SK-MEL-5 (cell line): ENCODE measurements around the gene CTNNBIP1. TPM values are rescaled to one million over a fixed set of nuclear protein-coding genes. Genes with fewer than 3 reads are reported as not detected.
"Not testable (repeated sequence)": the region's sequence is repeated elsewhere in the genome, so short reads cannot be mapped to it uniquely, and the experiment has no call there.

ENCODE experiments used
- DNase-seq: peaks from one replicate; pipeline ENCODE4 v3.0.0-alpha.2; 2016; ENCODE audit warnings: low read depth, low spot score
- in situ Hi-C: cut with HindIII; loops from 2 replicates; pipeline ENCODE4 v1.10.0; 2016; ENCODE audit warnings: low sequenced_read_pairs, high pct_unique_total_duplicates, low pct_unique_long_range_greater_than_20kb
- total RNA-seq: library from RNA; depleted of rRNA; stranded (reverse); fragments of >200 nt; shearing (Covaris generic); gene quantifications from 2 replicates; pipeline ENCODE4 v1.2.3, GENCODE V29; 2014; rRNA removed

Gene CTNNBIP1
- total RNA-seq, 1 experiment from 2014 or later = 38.3 TPM

DNA sequence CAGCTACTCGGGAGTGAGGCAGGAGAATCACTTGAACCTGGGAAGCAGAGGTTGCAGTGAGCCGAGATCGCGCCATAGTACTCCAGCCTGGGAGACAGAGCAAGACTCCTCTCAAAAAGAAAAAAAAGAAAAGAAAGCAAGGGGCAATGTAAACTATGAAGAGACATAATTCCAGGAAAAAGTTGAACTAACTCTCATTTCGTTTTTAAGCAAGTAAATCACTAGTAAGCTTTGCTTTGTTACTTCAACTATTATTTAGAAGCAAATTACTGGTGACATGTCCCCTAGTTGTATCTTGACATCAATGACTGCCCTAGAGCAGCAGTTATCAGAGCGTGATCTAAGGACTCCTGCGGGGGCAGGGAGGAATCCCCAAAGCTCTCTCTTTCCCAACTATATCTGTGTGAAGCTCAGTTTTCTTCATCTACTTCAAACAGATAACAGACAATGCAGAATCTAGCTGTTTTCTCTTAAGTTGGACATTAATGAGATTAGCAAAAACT lies 105.0 kb downstream of the CTNNBIP1 start:
- DNase-seq = no peak
- in situ Hi-C loops = no loop called here

DNA sequence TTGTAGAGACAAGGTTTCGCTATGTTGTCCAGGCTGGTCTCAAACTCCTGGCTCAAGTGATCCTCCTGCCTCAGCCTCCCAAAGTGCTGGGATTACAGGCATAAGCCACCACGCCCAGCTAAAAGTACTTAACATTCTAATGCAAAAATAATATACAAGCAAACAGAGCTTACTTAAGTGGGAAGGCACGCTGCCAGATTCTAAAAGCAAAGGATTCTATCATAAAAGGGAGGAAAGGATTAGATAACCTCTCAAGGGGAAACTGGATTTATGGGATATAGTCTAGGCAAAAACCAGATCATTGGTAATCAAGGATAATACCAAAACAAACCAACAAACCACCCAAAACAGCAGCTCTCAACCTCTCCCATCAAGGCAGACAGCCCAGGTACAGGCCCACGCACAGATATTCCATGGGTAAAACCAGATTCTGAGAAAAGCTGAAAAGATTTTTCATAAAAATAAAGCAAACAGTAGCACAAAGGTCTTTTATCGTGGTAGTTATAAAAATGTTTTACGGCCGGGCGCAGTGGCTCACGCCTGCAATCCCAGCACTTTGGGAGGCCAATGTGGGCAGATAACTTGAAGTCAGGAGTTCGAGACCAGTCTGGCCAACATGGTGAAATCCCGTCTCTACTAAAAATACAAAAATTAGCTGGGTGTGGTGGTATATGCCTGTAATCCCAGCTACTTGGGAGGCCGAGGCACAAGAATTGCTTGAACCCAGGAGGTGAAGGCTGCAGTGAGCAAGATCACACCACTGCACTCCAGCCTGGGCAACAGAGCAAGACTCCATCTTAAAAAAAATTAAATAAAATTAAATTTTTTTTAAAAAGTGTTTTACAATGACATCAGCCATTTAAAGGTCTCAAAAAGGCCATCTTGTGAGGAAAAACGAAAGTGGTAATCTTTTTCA lies 106.8 kb downstream of the CTNNBIP1 start:
- DNase-seq, in situ Hi-C loops: not testable (repeated sequence)

DNA sequence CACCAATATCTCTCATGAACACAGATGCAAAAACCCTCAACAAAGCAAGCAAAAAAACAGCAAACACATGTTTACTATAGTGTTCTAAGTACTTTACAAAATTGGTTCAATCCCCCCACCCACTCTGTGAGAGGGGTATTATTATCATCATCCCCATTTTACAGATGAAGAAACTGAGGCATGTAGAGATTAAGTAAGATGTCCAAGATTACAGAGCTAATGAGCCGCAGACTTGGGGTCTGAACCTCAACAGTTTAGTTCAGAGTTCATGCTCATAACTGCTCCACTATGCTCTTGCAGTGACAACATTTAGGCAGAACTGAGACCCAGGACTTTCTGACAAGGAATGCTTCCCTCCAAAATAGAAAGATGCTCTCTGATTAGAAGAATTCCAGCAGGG lies 108.2 kb downstream of the CTNNBIP1 start:
- DNase-seq = no peak
- in situ Hi-C loops = no loop called here

Other genes starting within 250 kb of the CTNNBIP1 start
- gene CLSTN1, start 86.3 kb downstream of the CTNNBIP1 start, total RNA-seq = 38.5 and 44.7 TPM in 2 replicates
- 30.0 and 35.7 TPM in 2 replicates for gene LZIC, start 33.1 kb upstream of the CTNNBIP1 start, total RNA-seq
- gene NMNAT1, start 33.2 kb upstream of the CTNNBIP1 start, total RNA-seq = 8.6 and 9.9 TPM in 2 replicates
- not detected in 2 replicates for gene RBP7, start 87.0 kb upstream of the CTNNBIP1 start, total RNA-seq
- 28.9 and 29.9 TPM in 2 replicates for gene UBE4B, start 122.7 kb upstream of the CTNNBIP1 start, total RNA-seq